T-cell (primary cell): Measurements from ENCODE around the gene MOCOS. TPM values are rescaled to one million over a fixed set of nuclear protein-coding genes. Genes with fewer than 3 reads are reported as not detected.
A peak's percentile ranks its signal among the peaks of the same experiment; 100 is the strongest.

Source experiments
- ATAC-seq, 4 experiments: fragments of 200-7000 bp in 3 of 4; fragments of 150-1000 bp in 1 of 4; cut with Tn5 transposase; replicated peaks in 1 of 4; 1 replicate in 3 of 4; 2 replicates in 1 of 4; pipeline ENCODE4 v1.10.0; 2021; ENCODE audit warnings: moderate library complexity in 3 of 4, mild to moderate bottlenecking in 2 of 4, moderate number of reproducible peaks in 1 of 4
- CTCF ChIA-PET, 2 donors: fragments of 300-600 bp; sonication (Branson Sonifier 250); formaldehyde crosslinking; loops; one replicate each; lab custom pipeline; 2022; ENCODE audit warnings: antibody characterized with exemption in 2 of 2; lab: Charles Lee
- POLR2A ChIA-PET, 2 donors: fragments of 300-600 bp; sonication (Branson Sonifier 250); formaldehyde crosslinking; loops; one replicate each; lab custom pipeline; 2022; ENCODE audit warnings: antibody characterized with exemption in 2 of 2; lab: Charles Lee
- DNase-seq, 35 experiments: peaks; one replicate each; pipeline versions ENCODE4 v3.0.0 to v3.0.0-alpha.2; 2013 to 2023
- H3K27ac ChIP-seq: one replicate; pipeline ENCODE4 v1.5.1; 2013; ENCODE audit warnings: low read length
- H3K27me3 ChIP-seq, 2 experiments: replicated peaks in 1 of 2; 1 replicate in 1 of 2; 2 replicates in 1 of 2; pipeline versions ENCODE4 v1.6.1 to v1.7.0; 2013; ENCODE audit warnings: low read length in 1 of 2, mixed read lengths in 1 of 2; ENCODE audit not compliant: control insufficient read depth in 2 of 2, insufficient read depth in 2 of 2; ENCODE audit errors: extremely low read depth in 1 of 2
- H3K36me3 ChIP-seq, 2 donors: 1 replicate in 1 of 2; 2 replicates in 1 of 2; pipeline versions ENCODE4 v1.6.1 to v1.7.0; 2013; ENCODE audit warnings: low read length in 1 of 2; ENCODE audit not compliant: control insufficient read depth in 2 of 2, insufficient read depth in 1 of 2; ENCODE audit errors: extremely low read depth in 1 of 2
- H3K4me1 ChIP-seq, 2 experiments: 1 replicate in 1 of 2; 2 replicates in 1 of 2; pipeline versions ENCODE4 v1.6.1 to v1.7.0; 2013; ENCODE audit warnings: low read length in 2 of 2, mixed read lengths in 1 of 2; ENCODE audit not compliant: insufficient read depth in 2 of 2, control insufficient read depth in 1 of 2; ENCODE audit errors: extremely low read depth in 1 of 2
- H3K4me3 ChIP-seq, 2 donors: 1 replicate in 1 of 2; 2 replicates in 1 of 2; pipeline versions ENCODE4 v1.5.1 to v1.7.0; 2013; ENCODE audit warnings: mild to moderate bottlenecking in 2 of 2, low read length in 1 of 2, moderate library complexity in 1 of 2; ENCODE audit not compliant: control insufficient read depth in 1 of 2; ENCODE audit errors: extremely low read depth in 1 of 2
- H3K9me3 ChIP-seq: 2 replicates; pipeline ENCODE4 v1.7.0; 2013
- H3K27ac Mint-ChIP-seq, 2 donors: one replicate each; pipeline ENCODE4 v1.8.0; 2020 to 2021; ENCODE audit warnings: mild to moderate bottlenecking in 2 of 2, mixed read lengths in 2 of 2
- H3K27me3 Mint-ChIP-seq, 2 donors: one replicate each; pipeline ENCODE4 v1.8.0; 2021 to 2022; ENCODE audit warnings: mixed read lengths in 2 of 2
- H3K36me3 Mint-ChIP-seq: one replicate; pipeline ENCODE4 v1.8.0; 2021; ENCODE audit warnings: mixed read lengths
- H3K4me1 Mint-ChIP-seq, 3 donors: one replicate each; pipeline ENCODE4 v1.8.0; 2020 to 2022; ENCODE audit warnings: mixed read lengths in 3 of 3, mild to moderate bottlenecking in 1 of 3
- H3K4me3 Mint-ChIP-seq, 3 donors: one replicate each; pipeline ENCODE4 v1.8.0; 2020 to 2022; ENCODE audit warnings: mild to moderate bottlenecking in 3 of 3, mixed read lengths in 3 of 3, moderate library complexity in 3 of 3
- H3K9me3 Mint-ChIP-seq, 3 donors: one replicate each; pipeline ENCODE4 v1.8.0; 2020 to 2022; ENCODE audit warnings: mixed read lengths in 3 of 3
- WGBS: methylation state at CpG from one replicate; pipeline ENCODE4 v1.1.5; 2013; ENCODE audit warnings: missing lambda C conversion rate; ENCODE audit not compliant: insufficient coverage; 5-methylcytosine and 5-hydroxymethylcytosine counted together
- total RNA-seq, 35 experiments: library from RNA in 6 of 35; stranded (reverse) in 6 of 35; fragments of 120-200 nt in 1 of 35; gene quantifications; one replicate each; pipeline versions ENCODE4 v1.2.1 to v1.2.4 and lab custom pipeline; 2013 to 2026

MOCOS gene
- total RNA-seq, 5 donors from 2014 or later (not counting 1 experiment from before 2014, with no cell fraction given), result 0.05 to 0.47 (median 0.16) TPM

- POLR2A ChIA-PET, result interaction anchor here in 1 of 2 donors (1.0 kb wide), 1 partner anchor 9 kb away, joined by 3 read pairs; no protein-coding TSS in a partner anchor
- no peak for ATAC-seq
Measured at GRCh38 chr18:36188916-36189315, 1.6 kb downstream of the MOCOS start.

GRCh38 chr18:36189486-36189885, 2.2 kb downstream of the MOCOS start:
- Mint-ChIP-seq H3K4me3 (peak overlapping the region in 1 of 3 donors; percentile 83), H3K4me1 (peaks cover 13 to 15% (median 14%) of the 10 kb centered on the region in 3 donors), H3K9me3 (no peaks in the 10 kb centered on the region), H3K27ac (no peak overlapping the region), H3K36me3 (no peaks in the 10 kb centered on the region), H3K27me3 (peaks cover 20 to 24% of the 10 kb centered on the region in 2 donors)
- ATAC-seq, result no peak
- H3K4me3 ChIP-seq, result no peak overlapping the region
- ChIA-PET POLR2A (interaction anchor here in 1 of 2 donors (0.6 kb wide), 1 partner anchor 242 kb away, joined by 3 read pairs; no protein-coding TSS in a partner anchor), CTCF (no interaction called here)
- peaks cover 2 to 28% of the 10 kb centered on the region in 2 experiments for H3K27me3 ChIP-seq
- peaks cover 0 to 20% of the 10 kb centered on the region in 2 experiments for H3K4me1 ChIP-seq
- no peaks in the 10 kb centered on the region for H3K36me3 ChIP-seq
- no peak overlapping the region for H3K27ac ChIP-seq
- H3K9me3 ChIP-seq, result no peaks in the 10 kb centered on the region
- WGBS, result 76% methylated on average over 2 of the region's 4 CpGs
- DNase-seq, result no peak

More at GRCh38 chr18:36188916-36189315, 1.6 kb downstream of the MOCOS start:
- Mint-ChIP-seq H3K36me3 (no peaks in the 10 kb centered on the region), H3K27me3 (peaks cover 20 to 24% of the 10 kb centered on the region in 2 donors), H3K4me3 (peak overlapping the region; percentile 71 to 83 (median 75)), H3K4me1 (peaks cover 13 to 15% (median 14%) of the 10 kb centered on the region in 3 donors), H3K27ac (no peak overlapping the region), H3K9me3 (no peaks in the 10 kb centered on the region)
- H3K9me3 ChIP-seq, result no peaks in the 10 kb centered on the region
- DNase-seq, result no peak
- CTCF ChIA-PET, result no interaction called here
- no peaks in the 10 kb centered on the region for H3K36me3 ChIP-seq
- no peak overlapping the region for H3K27ac ChIP-seq
- H3K4me1 ChIP-seq, result peaks cover 0 to 20% of the 10 kb centered on the region in 2 experiments
- H3K27me3 ChIP-seq, result peaks cover 2 to 28% of the 10 kb centered on the region in 2 experiments
- 80% methylated on average over 1 of the region's 3 CpGs for WGBS
- H3K4me3 ChIP-seq, result no peak overlapping the region

- POLR2A ChIA-PET, result no interaction called here
- no peak for ATAC-seq
- WGBS, result 96% methylated on average over 3 of the region's 3 CpGs
- Histone ChIP-seq H3K4me1 (peaks cover 0 to 20% of the 10 kb centered on the region in 2 experiments), H3K27me3 (peaks cover 2 to 21% of the 10 kb centered on the region in 2 experiments), H3K4me3 (no peak overlapping the region), H3K36me3 (no peaks in the 10 kb centered on the region), H3K27ac (no peak overlapping the region), H3K9me3 (no peaks in the 10 kb centered on the region)
- Mint-ChIP-seq H3K27me3 (peaks cover 20 to 29% of the 10 kb centered on the region in 2 donors), H3K4me3 (no peak overlapping the region), H3K27ac (no peak overlapping the region), H3K36me3 (no peaks in the 10 kb centered on the region), H3K9me3 (no peaks in the 10 kb centered on the region), H3K4me1 (peaks cover 8 to 15% (median 11%) of the 10 kb centered on the region in 3 donors)
- CTCF ChIA-PET, result no interaction called here
- DNase-seq, result no peak
Measured at GRCh38 chr18:36191286-36191685, 4.0 kb downstream of the MOCOS start.

GRCh38 chr18:36191711-36192110, 4.4 kb downstream of the MOCOS start:
- Histone ChIP-seq H3K4me3 (no peak overlapping the region), H3K9me3 (no peaks in the 10 kb centered on the region), H3K4me1 (peaks cover 0 to 15% of the 10 kb centered on the region in 2 experiments), H3K27ac (no peak overlapping the region), H3K27me3 (peaks cover 2 to 17% of the 10 kb centered on the region in 2 experiments), H3K36me3 (no peaks in the 10 kb centered on the region)
- peaks cover 20 to 29% of the 10 kb centered on the region in 2 donors for H3K27me3 Mint-ChIP-seq
- CTCF ChIA-PET, result no interaction called here
- no peak for DNase-seq
- no peaks in the 10 kb centered on the region for H3K9me3 Mint-ChIP-seq
- 60% methylated on average over 1 of the region's 1 CpG for WGBS
- H3K4me3 Mint-ChIP-seq, result no peak overlapping the region
- no peaks in the 10 kb centered on the region for H3K36me3 Mint-ChIP-seq
- H3K4me1 Mint-ChIP-seq, result peaks cover 8 to 15% (median 8%) of the 10 kb centered on the region in 3 donors
- H3K27ac Mint-ChIP-seq, result no peak overlapping the region
- ATAC-seq, result no peak
- POLR2A ChIA-PET, result no interaction called here

GRCh38 chr18:36194600-36195315, 7.5 kb downstream of the MOCOS start:
- WGBS, result 76% methylated on average over 6 of the region's 8 CpGs
- CTCF ChIA-PET, result no interaction called here

GRCh38 chr18:36195427-36196122, 8.3 kb downstream of the MOCOS start:
- WGBS, result 75% methylated on average over 3 of the region's 3 CpGs
- Mint-ChIP-seq H3K27me3 (peaks cover 4 to 12% of the 10 kb centered on the region in 2 donors), H3K36me3 (no peaks in the 10 kb centered on the region), H3K4me1 (no peaks in the 10 kb centered on the region), H3K9me3 (no peaks in the 10 kb centered on the region), H3K4me3 (no peak overlapping the region), H3K27ac (no peak overlapping the region)
- H3K9me3 ChIP-seq, result no peaks in the 10 kb centered on the region
- peaks cover 0 to 6% of the 10 kb centered on the region in 2 experiments for H3K27me3 ChIP-seq
- H3K4me3 ChIP-seq, result no peak overlapping the region
- H3K4me1 ChIP-seq, result no peaks in the 10 kb centered on the region
- ChIA-PET CTCF (no interaction called here), POLR2A (no interaction called here)
- no peaks in the 10 kb centered on the region for H3K36me3 ChIP-seq
- DNase-seq (no peak), ATAC-seq (no peak)
- H3K27ac ChIP-seq, result no peak overlapping the region

More at GRCh38 chr18:36194600-36195315, 7.5 kb downstream of the MOCOS start:
- Histone ChIP-seq H3K9me3 (no peaks in the 10 kb centered on the region), H3K4me1 (no peaks in the 10 kb centered on the region), H3K27ac (no peak overlapping the region), H3K27me3 (peaks cover 0 to under 1% of the 10 kb centered on the region in 2 experiments), H3K36me3 (no peaks in the 10 kb centered on the region), H3K4me3 (no peak overlapping the region)
- H3K9me3 Mint-ChIP-seq, result no peaks in the 10 kb centered on the region
- DNase-seq (no peak), ATAC-seq (no peak)
- H3K4me3 Mint-ChIP-seq, result no peak overlapping the region
- H3K27me3 Mint-ChIP-seq, result peaks cover 7 to 17% of the 10 kb centered on the region in 2 donors
- H3K36me3 Mint-ChIP-seq, result no peaks in the 10 kb centered on the region
- H3K4me1 Mint-ChIP-seq, result no peaks in the 10 kb centered on the region
- no peak overlapping the region for H3K27ac Mint-ChIP-seq
- POLR2A ChIA-PET, result no interaction called here
